ENCODE measurements around the gene PALLD.

PALLD gene

GRCh38 chr4:168841000-168841671 lies 344.3 kb downstream of the PALLD start:
- DNase-seq (ENCODE audit: low read depth, low spot score) = no peak
- no peak overlapping the region for H3K4me3 ChIP-seq (ENCODE audit: low read length)

GRCh38 chr4:168841672-168842019 lies 344.8 kb downstream of the PALLD start:
- no peak overlapping the region for H3K4me3 ChIP-seq (ENCODE audit: low read length)
- DNase-seq (ENCODE audit: low read depth, low spot score) = no peak

GRCh38 chr4:168842186-168842585 lies 345.3 kb downstream of the PALLD start:
- H3K4me3 ChIP-seq (ENCODE audit: low read length) = no peak overlapping the region
- DNase-seq (ENCODE audit: low read depth, low spot score) = no peak

- DNase-seq (ENCODE audit: low read depth, low spot score) = no peak
- no peak overlapping the region for H3K4me3 ChIP-seq (ENCODE audit: low read length)
Measured at GRCh38 chr4:168843635-168844034, 346.8 kb downstream of the PALLD start.

- H3K4me3 ChIP-seq (ENCODE audit: low read length) = no peak overlapping the region
- DNase-seq (ENCODE audit: low read depth, low spot score) = no peak
Measured at GRCh38 chr4:168844353-168845049, 347.6 kb downstream of the PALLD start.

DNA sequence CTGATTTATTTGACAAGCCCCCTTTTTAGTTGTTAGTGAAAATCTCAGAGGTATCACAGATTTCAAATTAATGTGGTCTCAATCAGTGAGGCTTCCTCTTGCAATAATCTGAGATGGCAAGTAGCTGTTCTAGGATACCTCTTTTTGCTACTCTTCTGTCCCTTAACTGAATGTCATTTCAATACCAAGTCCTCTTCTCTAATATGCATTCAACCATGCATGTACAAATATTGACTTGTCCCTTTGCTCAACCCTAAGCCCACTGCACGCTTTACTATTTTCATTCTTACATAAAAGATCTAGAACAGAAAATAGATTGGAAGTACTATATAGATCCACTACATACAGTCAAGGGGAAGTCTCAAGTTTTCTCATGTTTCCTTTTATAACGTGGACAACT lies 349.0 kb downstream of the PALLD start:
- DNase-seq (ENCODE audit: low read depth, low spot score) = no peak
- no peak overlapping the region for H3K4me3 ChIP-seq (ENCODE audit: low read length)

DNA sequence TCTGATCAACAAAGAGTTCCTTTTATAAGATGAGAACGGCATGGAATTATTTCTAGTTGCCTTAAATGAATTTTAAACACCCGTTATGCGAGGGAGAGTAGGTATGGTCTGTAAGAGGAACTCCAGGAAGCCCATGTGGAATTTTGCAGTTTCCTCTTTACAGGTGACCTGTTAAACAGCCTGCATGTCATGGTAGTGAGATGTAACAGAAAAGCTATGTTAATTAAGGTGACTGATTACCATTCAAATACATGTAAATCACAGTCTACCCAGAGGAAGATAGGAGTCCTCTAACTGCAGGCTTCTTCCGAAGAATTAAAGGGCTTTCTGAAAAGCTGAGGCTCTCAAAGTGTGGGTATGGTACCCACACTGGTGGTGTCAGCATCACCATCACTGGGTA lies 349.6 kb downstream of the PALLD start:
- no peak overlapping the region for H3K4me3 ChIP-seq (ENCODE audit: low read length)
- DNase-seq (ENCODE audit: low read depth, low spot score) = no peak

DNA sequence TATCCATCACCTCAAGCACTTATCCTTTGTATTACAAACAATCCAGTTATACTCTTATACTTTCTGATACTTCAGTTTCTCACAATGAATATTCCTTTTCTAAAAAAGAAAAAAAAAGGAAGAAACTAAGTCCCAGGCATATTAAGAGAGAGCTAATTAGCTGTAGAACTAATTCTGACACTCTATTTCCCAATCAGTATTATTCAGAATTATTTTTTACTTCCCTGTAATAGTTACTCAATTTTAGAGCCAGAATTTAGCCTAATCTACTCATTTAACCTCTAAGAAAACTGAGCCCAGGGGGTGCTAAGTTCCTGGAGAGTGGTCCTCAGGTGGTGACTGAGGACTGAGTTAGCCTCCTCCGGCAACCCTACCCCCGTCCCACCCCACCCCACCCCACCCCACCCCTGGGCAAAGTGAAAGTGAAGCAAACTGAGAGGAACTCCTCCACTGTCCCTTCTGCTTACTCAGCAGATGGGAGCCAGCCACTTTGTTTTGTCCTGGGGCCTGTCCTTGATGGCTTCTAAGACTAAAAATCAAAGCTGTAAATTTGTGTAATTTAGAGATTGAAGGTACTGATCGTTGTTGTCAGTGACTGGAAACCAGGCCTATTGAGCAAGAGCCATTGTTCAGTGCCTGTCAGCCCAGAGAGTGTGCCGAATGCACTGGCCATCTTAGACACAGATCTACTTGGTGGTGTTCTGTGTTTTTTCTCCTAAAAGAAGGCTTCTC lies 351.1 kb downstream of the PALLD start:
- peak overlapping the region; percentile 33 for H3K4me3 ChIP-seq (ENCODE audit: low read length)
- DNase-seq (ENCODE audit: low read depth, low spot score) = no peak

DNA sequence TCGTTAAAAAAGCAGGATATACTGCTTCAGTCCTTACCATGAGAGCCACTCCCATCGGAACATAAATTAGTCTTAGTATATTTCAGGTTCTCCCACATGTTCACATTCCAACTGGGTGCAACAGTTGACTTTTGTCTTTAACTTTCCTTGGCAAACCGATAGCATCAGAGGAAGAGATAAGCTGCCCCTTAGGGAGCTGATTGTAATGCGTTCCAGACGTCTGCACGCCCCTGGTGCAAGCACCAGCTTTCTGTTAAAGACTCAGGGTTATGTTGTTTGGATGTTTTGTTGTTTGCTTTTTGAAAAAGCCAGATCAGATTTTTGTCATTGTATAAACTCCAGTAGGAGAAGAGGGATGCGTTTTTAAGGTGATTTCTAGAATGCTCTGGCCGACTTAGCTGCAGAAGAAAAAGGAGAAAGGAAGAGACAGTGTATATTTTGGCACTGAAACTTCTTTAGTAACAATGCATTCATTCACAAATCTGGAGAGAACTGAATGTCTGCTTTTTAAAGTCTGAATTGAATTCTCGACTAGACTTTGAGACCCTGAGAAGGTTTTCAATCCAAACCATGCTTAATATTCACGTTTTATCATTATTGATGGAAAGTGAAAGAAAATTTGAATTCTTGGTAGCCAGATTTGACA lies 352.3 kb downstream of the PALLD start:
- DNase-seq (ENCODE audit: low read depth, low spot score) = no peak

DNA sequence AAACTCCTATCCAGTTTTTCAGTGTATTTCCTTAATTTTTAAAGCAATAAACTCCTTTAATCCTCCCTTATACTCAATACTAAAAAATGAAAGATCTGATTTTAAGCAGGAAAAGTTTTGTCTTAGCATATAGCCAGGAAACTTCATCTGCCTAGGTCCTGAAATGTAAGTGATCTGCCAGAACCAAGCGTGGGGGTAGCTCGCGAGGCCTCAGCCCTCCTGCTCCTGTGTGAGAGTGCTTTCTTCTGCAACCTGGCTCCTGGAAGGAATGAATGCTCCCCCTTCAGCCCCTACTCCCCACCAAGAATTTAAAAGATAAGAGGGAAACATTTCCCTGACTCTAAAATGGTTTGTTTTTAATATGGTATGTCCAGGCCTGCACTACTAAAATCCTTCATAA lies 353.1 kb downstream of the PALLD start:
- DNase-seq (ENCODE audit: low read depth, low spot score) = no peak
- no peak overlapping the region for H3K4me3 ChIP-seq (ENCODE audit: low read length)

More for the DNA sequence above, 352.3 kb downstream of the PALLD start:
- peak overlapping the region; percentile 33 for H3K4me3 ChIP-seq (ENCODE audit: low read length)

DNA sequence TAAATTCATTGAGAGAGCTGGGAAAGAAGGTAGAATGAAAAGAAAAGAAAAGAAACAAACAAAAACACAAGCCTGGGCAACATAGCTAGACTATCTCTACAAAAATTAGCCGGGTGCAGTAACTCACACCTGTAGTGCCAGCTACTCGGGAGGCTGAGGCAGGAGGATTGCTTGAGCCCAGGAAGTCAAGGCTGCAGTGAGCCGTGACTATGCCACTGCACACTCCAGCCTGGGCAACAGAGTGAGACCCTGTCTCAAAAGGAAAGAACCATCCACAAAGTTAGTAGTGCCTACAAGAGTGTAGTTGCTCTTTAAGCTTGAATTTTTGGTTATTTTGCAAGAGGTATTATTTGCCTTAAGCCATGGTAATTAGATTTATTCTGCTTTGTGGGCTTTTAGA lies 355.5 kb downstream of the PALLD start:
- DNase-seq (ENCODE audit: low read depth, low spot score) = no peak

DNA sequence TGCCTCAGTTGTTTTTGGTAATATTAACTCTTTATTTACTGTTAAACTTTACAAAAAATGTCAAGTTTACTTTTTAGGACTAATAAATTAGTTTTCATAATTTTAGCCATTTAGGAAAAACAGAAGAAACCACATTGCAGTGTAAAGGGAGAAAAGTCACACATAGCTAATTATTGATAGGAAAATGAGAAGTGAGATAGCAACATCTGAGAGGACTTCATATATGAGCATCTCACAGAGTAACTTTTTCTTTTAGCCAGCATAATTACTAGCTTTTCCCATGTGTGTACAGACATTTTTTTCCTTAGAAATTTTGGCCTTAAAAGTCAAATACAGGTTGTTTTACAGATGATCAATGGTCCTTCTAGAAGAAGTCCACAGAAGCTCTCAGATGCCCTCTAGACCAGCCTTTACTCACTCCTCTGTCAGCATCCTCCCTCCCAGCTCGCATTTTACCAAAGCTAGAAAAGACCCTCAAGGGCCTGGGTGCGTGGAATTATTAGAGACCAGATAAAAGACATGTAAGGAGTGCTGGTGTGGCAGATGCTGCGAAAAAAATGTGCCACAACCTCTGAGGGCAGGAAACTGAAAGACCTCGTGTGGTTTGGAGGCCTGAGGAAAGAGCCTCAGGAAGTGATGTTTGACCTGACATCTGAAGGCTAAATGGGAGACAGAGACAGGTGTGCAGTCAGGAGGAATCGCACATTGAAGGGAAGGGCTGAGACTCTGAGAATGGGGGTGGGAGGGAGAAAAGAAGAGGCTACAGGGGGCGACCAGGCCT lies 356.3 kb downstream of the PALLD start:
- peak; percentile 79 for DNase-seq (ENCODE audit: low read depth, low spot score)

More for the DNA sequence above, 355.5 kb downstream of the PALLD start:
- H3K4me3 ChIP-seq (ENCODE audit: low read length) = no peak overlapping the region

DNA sequence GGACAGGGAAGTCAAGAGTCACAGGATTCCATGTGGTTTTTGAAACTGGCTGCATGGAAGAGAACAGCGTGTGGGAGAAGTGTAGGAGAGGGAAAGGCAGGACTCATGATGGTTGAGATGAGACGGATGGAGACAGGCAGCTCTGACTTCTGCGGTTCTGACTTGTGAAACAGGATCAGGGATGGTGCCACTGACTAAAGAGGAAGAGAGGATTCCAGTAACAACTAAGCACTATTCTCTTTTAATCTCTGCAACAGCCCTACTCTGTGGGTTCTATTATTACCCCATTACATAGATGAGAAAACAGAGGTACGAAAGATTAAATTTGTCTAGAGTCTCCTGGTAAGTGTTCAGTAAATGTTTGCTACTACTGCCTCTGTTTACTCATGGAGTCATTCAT lies 356.9 kb downstream of the PALLD start:
- DNase-seq (ENCODE audit: low read depth, low spot score) = no peak
- H3K4me3 ChIP-seq (ENCODE audit: low read length) = no peak overlapping the region

More for the DNA sequence above, 356.3 kb downstream of the PALLD start:
- no peak overlapping the region for H3K4me3 ChIP-seq (ENCODE audit: low read length)

DNA sequence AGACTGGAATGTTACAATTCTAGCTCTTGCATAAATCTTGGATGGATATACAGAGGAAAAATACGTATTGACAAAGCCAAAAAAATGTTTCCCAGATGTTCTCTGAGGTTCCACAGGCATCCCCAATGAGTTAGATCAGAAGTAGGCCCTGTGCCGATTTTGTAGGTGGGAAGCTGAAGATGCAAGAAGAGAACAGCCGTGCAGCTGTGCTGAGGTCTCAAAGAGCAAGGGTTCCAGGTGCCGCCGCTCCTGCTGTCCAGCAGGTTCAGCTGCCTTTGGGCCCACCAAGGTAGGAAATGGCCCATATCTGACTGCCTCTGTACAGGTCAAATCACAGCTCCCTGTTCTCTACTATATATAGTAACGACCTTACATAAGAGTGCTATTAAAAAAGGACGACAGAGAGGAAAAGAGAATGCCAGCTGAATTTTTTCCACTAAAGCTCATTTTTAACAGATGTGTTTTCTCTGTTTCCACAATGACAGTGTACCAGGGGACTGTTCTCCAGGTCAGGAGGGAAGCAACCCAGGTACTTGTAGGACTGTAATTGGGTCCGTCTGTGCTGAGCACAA lies 357.6 kb downstream of the PALLD start:
- H3K4me3 ChIP-seq (ENCODE audit: low read length) = no peak overlapping the region
- DNase-seq (ENCODE audit: low read depth, low spot score) = no peak

DNA sequence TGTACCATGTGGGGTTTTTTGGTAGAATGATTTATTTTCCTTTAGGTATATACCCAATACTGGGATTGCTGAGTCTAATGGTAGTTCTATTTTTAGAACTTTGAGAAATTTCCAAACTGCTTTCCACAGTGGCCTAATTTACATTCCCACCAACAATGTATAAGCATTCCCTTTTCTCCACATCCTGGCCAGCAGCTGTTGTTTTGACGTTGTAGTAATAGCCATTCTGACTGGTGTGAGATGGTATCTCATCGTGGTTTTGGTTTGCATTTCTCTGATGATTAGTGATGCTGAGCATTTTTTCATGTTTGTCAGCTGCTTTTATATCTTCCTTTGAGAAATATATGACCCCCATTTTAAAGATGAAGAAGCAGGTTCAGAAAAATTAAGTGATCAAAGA lies 359.5 kb downstream of the PALLD start:
- no peak for DNase-seq (ENCODE audit: low read depth, low spot score)
- no peak overlapping the region for H3K4me3 ChIP-seq (ENCODE audit: low read length)

DNA sequence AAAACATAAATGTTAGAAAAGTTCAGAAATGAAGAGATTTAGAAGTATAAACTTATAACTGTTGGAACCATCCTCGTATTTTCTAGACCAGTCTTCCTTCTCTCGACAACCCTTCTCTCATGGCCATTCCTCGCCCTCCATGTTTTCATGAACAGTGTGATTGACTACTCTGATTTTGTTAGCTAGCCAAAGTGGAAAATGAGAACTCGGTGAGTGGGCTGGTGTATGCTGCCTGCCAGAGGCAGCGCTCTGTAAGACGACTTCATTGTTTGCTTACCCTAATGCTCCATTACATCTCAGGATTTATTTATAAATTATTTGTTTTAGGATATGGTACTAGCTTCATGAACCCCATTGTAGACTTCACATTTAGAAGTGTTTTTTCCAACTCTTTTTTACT lies 360.2 kb downstream of the PALLD start:
- no peak for DNase-seq (ENCODE audit: low read depth, low spot score)
- no peak overlapping the region for H3K4me3 ChIP-seq (ENCODE audit: low read length)

DNA sequence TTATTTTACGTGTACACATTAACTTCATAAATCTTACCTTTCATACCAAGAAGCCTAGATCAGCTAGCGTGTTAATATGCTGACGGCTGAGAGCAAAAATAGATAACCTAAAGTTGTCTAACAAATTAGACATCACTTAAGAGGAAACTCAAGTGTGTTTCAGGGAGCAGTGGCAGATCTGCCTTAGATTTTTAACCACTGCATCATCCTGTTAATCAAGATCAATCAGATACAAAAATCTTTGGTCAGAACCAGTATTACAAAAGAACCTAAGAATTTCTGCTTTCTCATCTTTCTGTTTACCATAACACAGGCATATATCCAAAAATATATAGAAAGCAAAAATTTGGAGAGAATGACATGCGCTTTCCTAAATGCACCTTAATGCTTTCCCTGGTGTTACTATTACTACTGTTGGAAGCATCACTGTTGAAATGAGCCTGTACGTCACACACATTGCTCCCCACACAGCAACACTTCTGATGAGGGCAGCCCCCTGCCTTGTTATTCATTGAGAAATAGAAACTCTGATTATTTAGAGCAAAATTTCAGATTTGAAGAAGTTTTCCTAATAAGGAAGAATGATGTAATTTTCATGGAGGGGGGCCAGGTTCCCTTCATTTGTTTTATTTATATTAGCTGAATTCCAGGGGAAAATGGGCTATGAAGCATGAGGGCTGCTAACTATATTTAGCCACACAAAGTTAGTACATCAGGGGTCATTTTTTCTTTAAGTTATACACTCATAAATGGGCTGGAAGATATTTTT lies 360.9 kb downstream of the PALLD start:
- DNase-seq (ENCODE audit: low read depth, low spot score) = no peak

DNA sequence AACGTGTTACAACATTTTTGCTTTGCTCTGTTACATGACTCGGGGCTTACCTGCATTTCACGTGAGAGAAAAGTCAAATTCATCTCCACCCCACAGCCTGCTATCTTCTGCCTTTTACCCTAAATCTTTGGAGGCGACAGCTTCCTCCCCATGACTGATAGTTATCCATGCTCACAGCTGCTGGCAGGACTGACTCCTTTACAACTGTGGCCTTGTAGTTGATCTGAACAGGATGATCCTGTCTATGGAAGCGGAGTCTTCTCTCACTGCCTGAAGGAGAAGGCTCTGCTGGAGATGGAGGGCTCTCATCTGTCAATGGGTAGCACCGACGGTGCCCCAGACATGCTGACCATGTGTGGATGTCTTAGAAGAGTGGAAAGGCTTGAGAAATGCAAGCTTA lies 362.2 kb downstream of the PALLD start:
- no peak overlapping the region for H3K4me3 ChIP-seq (ENCODE audit: low read length)
- no peak for DNase-seq (ENCODE audit: low read depth, low spot score)

More for the DNA sequence above, 360.9 kb downstream of the PALLD start:
- no peak overlapping the region for H3K4me3 ChIP-seq (ENCODE audit: low read length)
